ENCODE measurements around the gene ZNF624. TPM values are rescaled to one million over a fixed set of nuclear protein-coding genes. Genes with fewer than 3 reads are reported as not detected.

Gene ZNF624
- total and polyA plus RNA-seq, 2 donors (not counting 1 experiment from before 2014, with no cell fraction given) = 2.2 to 12.0 TPM

- TF ChIP-seq CTCF (IDR thresholded peaks at IDR 0.05) (no peak), EZH2 (IDR thresholded peaks at IDR 0.05; ENCODE audit: borderline replicate concordance, insufficient read depth, low read depth, low read length, poor library complexity, severe bottlenecking) (no peak)
- Histone ChIP-seq H4K20me1 (ENCODE audit: control insufficient read depth, insufficient read depth, low read length, poor library complexity, severe bottlenecking) (no peaks in the 10 kb centered on the region), H3K4me3 (ENCODE audit: control extremely low read depth in 1 of 5, extremely low read depth in 1 of 5, insufficient read depth in 1 of 5, low read depth in 2 of 5, low read length in 4 of 5) (no peak overlapping the region), H3K27me3 (replicated peaks in 1 of 4; ENCODE audit: control extremely low read depth in 1 of 4, control insufficient read depth in 3 of 4, insufficient read depth in 4 of 4, low read length in 3 of 4) (peaks cover 0 to 36% (median 25%) of the 10 kb centered on the region in 4 experiments), H3K4me1 (ENCODE audit: control insufficient read depth in 2 of 2, insufficient read depth in 2 of 2, low read length in 2 of 2) (peaks cover 18 to 19% of the 10 kb centered on the region in 2 donors), H3K9ac (ENCODE audit: low read length) (no peak overlapping the region), H3K79me2 (ENCODE audit: control insufficient read depth, insufficient read depth, low read length) (no peaks in the 10 kb centered on the region), H2AFZ (ENCODE audit: insufficient read depth, low read depth, low read length, poor library complexity, severe bottlenecking) (no peak overlapping the region), H3K4me2 (replicated peaks; ENCODE audit: low read depth, low read length, poor library complexity, severe bottlenecking) (no peak overlapping the region), H3K36me3 (replicated peaks in 1 of 2; ENCODE audit: control extremely low read depth in 1 of 2, control insufficient read depth in 1 of 2, extremely low read depth in 1 of 2, insufficient read depth in 2 of 2, low read length in 1 of 2) (no peaks in the 10 kb centered on the region), H3K27ac (ENCODE audit: low read length in 2 of 2) (no peak overlapping the region), H3K9me3 (ENCODE audit: control extremely low read depth in 1 of 3, control insufficient read depth in 2 of 3, insufficient read depth in 1 of 3, low read length in 2 of 3) (peaks cover 0 to 7% (median under 1%) of the 10 kb centered on the region in 3 donors)
- Mint-ChIP-seq H3K27me3 (peaks cover 67% of the 10 kb centered on the region), H3K27ac (no peak overlapping the region), H3K4me1 (peaks cover 14% of the 10 kb centered on the region), H3K9me3 (ENCODE audit: insufficient read depth) (no peaks in the 10 kb centered on the region), H3K4me3 (no peak overlapping the region)
- POLR2A ChIA-PET = no interaction called here
- DNase-seq (no peak), ATAC-seq (ENCODE audit: low read depth) (no peak)
- WGBS (ENCODE audit: insufficient coverage) = 38% methylated on average over 4 of the region's 4 CpGs
- intact Hi-C loops (cut with micrococcal nuclease) = loop anchor here (5.0 kb wide), 2 partner anchors 67 to 133 kb away; partner anchors contain the start of gene ZNF624
- CTCF ChIA-PET = interaction anchor here (1.4 to 8.1 kb wide), 3 partner anchors 8 to 49 kb away, joined by 3 to 68 read pairs (median 8); no protein-coding TSS in a partner anchor
Measured at GRCh38 chr17:16585796-16586195, 67.9 kb downstream of the ZNF624 start.

- peak overlapping the region; percentile 63 for H2AFZ ChIP-seq (ENCODE audit: insufficient read depth, low read depth, low read length, poor library complexity, severe bottlenecking)
- intact Hi-C loops (cut with micrococcal nuclease) = loop anchor here (1.0 kb wide), 1 partner anchor 15 kb away; the partner anchor contains the start of gene ZNF287
- CTCF ChIA-PET = interaction anchor here (0.7 to 8.1 kb wide), 8 partner anchors 8 to 221 kb away, joined by 3 to 68 read pairs (median 4); partner anchors contain the start of gene ZNF287
Measured at GRCh38 chr17:16584273-16584995, 69.2 kb downstream of the ZNF624 start.

More at GRCh38 chr17:16584273-16584995, 69.2 kb downstream of the ZNF624 start:
- peak; percentile 86 for DNase-seq
- TF ChIP-seq EZH2 (IDR thresholded peaks at IDR 0.05; ENCODE audit: borderline replicate concordance, insufficient read depth, low read depth, low read length, poor library complexity, severe bottlenecking) = no peak
- peak; percentile 83 for TF ChIP-seq CTCF (IDR thresholded peaks at IDR 0.05)
- peak overlapping the region in 3 of 5 experiments; percentile 17 to 41 (median 25) for H3K4me3 ChIP-seq (ENCODE audit: control extremely low read depth in 1 of 5, extremely low read depth in 1 of 5, insufficient read depth in 1 of 5, low read depth in 2 of 5, low read length in 4 of 5)
- Mint-ChIP-seq H3K9me3 (ENCODE audit: insufficient read depth) (no peaks in the 10 kb centered on the region), H3K27ac (no peak overlapping the region), H3K4me1 (peaks cover 11% of the 10 kb centered on the region), H3K27me3 (peaks cover 67% of the 10 kb centered on the region), H3K4me3 (peak overlapping the region; percentile 79)
- no peaks in the 10 kb centered on the region for H3K79me2 ChIP-seq (ENCODE audit: control insufficient read depth, insufficient read depth, low read length)
- no peaks in the 10 kb centered on the region for H3K36me3 ChIP-seq (replicated peaks in 1 of 2; ENCODE audit: control extremely low read depth in 1 of 2, control insufficient read depth in 1 of 2, extremely low read depth in 1 of 2, insufficient read depth in 2 of 2, low read length in 1 of 2)
- H3K9me3 ChIP-seq (ENCODE audit: control extremely low read depth in 1 of 3, control insufficient read depth in 2 of 3, insufficient read depth in 1 of 3, low read length in 2 of 3) = peaks cover 1 to 7% (median 2%) of the 10 kb centered on the region in 3 donors
- no peak overlapping the region for H3K27ac ChIP-seq (ENCODE audit: low read length in 2 of 2)
- H3K4me1 ChIP-seq (ENCODE audit: control insufficient read depth in 2 of 2, insufficient read depth in 2 of 2, low read length in 2 of 2) = peaks cover 16 to 17% of the 10 kb centered on the region in 2 donors
- H3K9ac ChIP-seq (ENCODE audit: low read length) = peak overlapping the region; percentile 34
- no peaks in the 10 kb centered on the region for H4K20me1 ChIP-seq (ENCODE audit: control insufficient read depth, insufficient read depth, low read length, poor library complexity, severe bottlenecking)
- peak; percentile 89 for ATAC-seq (ENCODE audit: low read depth)
- POLR2A ChIA-PET = interaction anchor here (0.6 to 0.8 kb wide), 3 partner anchors 15 to 346 kb away, joined by 4 read pairs; partner anchors contain the start of gene ZNF287
- H3K27me3 ChIP-seq (replicated peaks in 1 of 4; ENCODE audit: control extremely low read depth in 1 of 4, control insufficient read depth in 3 of 4, insufficient read depth in 4 of 4, low read length in 3 of 4) = peaks cover 0 to 33% (median 30%) of the 10 kb centered on the region in 4 experiments
- WGBS (ENCODE audit: insufficient coverage) = 9% methylated on average over 34 of the region's 39 CpGs
- H3K4me2 ChIP-seq (replicated peaks; ENCODE audit: low read depth, low read length, poor library complexity, severe bottlenecking) = peak overlapping the region; percentile 72

Measured in B cell (primary cell).